WERI-Rb-1 (cell line): ENCODE results near the gene GP1BA.
A peak's percentile ranks its signal among the peaks of the same experiment; 100 is the strongest.

Experiments used
- DNase-seq: peaks from one replicate; pipeline ENCODE4 v3.0.0-alpha.2; 2020
- H3K27ac ChIP-seq: fragments of 250-450 bp; sonication (Bioruptor Pico); 2 replicates; pipeline ENCODE4 v1.5.1; 2020; ENCODE audit warnings: mild to moderate bottlenecking, moderate library complexity
- H3K27me3 ChIP-seq: fragments of 250-450 bp; sonication (Bioruptor Pico); 2 replicates; pipeline ENCODE4 v1.5.1; 2021; ENCODE audit warnings: mild to moderate bottlenecking, low read depth, moderate library complexity; ENCODE audit not compliant: insufficient read depth, severe bottlenecking
- H3K36me3 ChIP-seq: fragments of 250-450 bp; sonication (Bioruptor Pico); 2 replicates; pipeline ENCODE4 v1.5.1; 2020; ENCODE audit warnings: mild to moderate bottlenecking, moderate library complexity
- H3K4me3 ChIP-seq: 2 replicates; pipeline ENCODE4 v1.5.1; 2011; ENCODE audit warnings: low read depth, mild to moderate bottlenecking, control low read depth, low read length
- H3K9me3 ChIP-seq: fragments of 250-450 bp; sonication (Bioruptor Pico); 2 replicates; pipeline ENCODE4 v1.5.1; 2021; ENCODE audit warnings: mild to moderate bottlenecking, moderate library complexity; ENCODE audit not compliant: severe bottlenecking
- CTCF ChIP-seq: IDR thresholded peaks from 2 replicates; pipeline ENCODE4 v1.5.1; 2011; ENCODE audit warnings: low read depth, mild to moderate bottlenecking, control low read depth, inconsistent platforms, low read length

The GP1BA gene

DNA sequence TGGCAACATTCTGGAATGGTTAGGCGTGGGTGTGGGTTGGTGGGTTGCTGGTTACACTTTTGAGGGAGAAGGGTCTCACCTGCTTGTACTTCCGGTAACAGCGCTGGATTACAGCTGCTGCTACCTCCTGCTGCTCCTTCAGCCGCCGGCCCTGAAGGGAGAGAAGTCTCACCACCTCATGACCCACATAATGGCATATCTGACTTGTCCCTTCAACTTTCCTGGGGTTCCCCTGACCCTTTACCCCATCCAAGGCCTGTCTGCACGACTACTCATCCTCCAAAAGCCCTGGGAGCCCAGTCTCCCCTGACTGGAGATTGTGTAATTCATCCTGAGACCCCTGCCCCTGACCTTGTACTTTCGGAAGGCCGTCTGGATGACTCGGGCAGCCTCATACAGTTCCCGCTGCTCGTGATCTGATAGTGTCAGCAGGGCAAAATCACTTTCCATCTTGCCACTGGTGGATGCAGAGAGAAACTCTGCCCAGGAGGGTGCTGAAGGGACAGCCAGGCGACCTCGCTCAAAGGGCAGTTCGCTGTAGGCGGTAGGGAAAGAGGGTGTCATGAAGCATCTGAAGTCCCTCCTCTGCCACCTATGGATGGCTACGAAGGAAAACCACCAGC lies 37.6 kb downstream of the GP1BA start:
- no peak overlapping the region for H3K4me3 ChIP-seq

DNA sequence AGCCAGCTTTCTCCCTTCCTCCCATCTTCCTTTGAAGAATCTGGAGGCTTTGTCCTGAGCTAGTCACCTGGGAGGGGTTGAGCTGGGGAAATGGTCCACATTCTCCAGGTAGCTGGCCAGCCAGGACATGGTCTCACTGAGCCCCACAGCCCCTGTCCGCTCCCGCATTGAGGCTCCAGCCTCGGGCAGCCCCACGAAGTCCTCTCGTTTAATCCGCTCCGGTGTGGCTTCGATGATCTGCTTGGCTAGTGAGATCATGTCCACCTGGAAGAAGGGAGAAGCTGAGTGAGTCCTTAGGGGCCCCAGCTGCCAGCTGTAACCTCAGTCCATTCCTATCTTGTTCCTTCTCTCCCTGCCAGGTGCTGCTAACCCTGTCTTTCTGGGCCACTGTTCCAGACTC lies 38.2 kb downstream of the GP1BA start:
- no peaks in the 10 kb centered on the region for H3K9me3 ChIP-seq
- no peak overlapping the region for H3K4me3 ChIP-seq
- peaks cover 47% of the 10 kb centered on the region for H3K36me3 ChIP-seq
- DNase-seq = peak; percentile 65
- peak overlapping the region; percentile 91 for H3K27ac ChIP-seq
- no peak for TF ChIP-seq CTCF
- H3K27me3 ChIP-seq = no peaks in the 10 kb centered on the region

More for the DNA sequence above, 37.6 kb downstream of the GP1BA start:
- DNase-seq = no peak
- peaks cover 45% of the 10 kb centered on the region for H3K36me3 ChIP-seq
- no peaks in the 10 kb centered on the region for H3K9me3 ChIP-seq
- H3K27ac ChIP-seq = peak overlapping the region; percentile 91
- H3K27me3 ChIP-seq = no peaks in the 10 kb centered on the region
- no peak for TF ChIP-seq CTCF

DNA sequence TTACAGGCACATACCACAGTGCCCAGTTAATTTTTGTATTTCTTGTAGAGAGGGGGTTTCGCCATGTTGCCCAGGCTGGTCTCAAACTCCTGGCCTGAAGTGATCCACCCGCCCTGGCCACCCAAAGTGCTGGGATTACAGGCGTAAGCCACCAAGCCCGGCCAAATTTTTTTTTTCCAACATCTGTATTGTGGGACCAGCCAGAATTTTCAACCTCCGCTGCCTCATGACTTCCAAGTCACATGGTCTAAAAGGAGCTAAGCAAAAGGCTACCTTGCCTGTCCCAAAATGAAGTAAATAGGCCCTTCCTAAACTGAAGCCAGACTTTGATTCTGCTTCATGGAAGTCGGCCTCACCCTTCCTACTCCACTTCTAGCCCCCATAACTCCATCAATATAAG lies 39.7 kb downstream of the GP1BA start:
- H3K36me3 ChIP-seq = peaks cover 54% of the 10 kb centered on the region
- no peak for DNase-seq
- no peak overlapping the region for H3K27ac ChIP-seq
- TF ChIP-seq CTCF = no peak
- no peaks in the 10 kb centered on the region for H3K9me3 ChIP-seq
- H3K4me3 ChIP-seq = no peak overlapping the region
- H3K27me3 ChIP-seq = no peaks in the 10 kb centered on the region

DNA sequence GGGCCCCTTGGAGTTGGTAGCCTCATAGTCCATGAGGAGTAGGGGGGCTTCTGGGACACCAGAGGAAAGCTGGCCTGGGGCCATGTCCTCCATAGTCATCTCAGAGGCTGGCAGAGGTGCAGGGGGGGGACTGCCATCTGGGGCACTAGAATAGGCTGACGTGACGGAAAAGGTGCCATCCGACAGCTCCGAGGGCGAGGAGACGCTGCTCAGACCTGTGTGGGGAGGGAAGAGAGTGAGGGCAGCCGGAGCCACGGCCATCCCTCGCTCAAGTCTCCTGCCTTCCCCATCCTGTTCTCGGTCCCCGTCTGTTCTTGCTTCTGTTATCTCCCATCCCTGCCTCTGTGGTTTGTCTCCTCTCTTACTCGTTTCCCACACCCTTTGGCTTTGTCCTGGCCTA lies 40.2 kb downstream of the GP1BA start:
- no peak for DNase-seq
- TF ChIP-seq CTCF = no peak
- H3K27me3 ChIP-seq = no peaks in the 10 kb centered on the region
- H3K4me3 ChIP-seq = no peak overlapping the region
- H3K9me3 ChIP-seq = no peaks in the 10 kb centered on the region
- peaks cover 59% of the 10 kb centered on the region for H3K36me3 ChIP-seq
- no peak overlapping the region for H3K27ac ChIP-seq

GRCh38 chr17:4972752-4973151 lies 40.7 kb downstream of the GP1BA start:
- H3K27ac ChIP-seq = no peak overlapping the region
- no peak for TF ChIP-seq CTCF
- H3K4me3 ChIP-seq = no peak overlapping the region
- no peak for DNase-seq
- peaks cover 63% of the 10 kb centered on the region for H3K36me3 ChIP-seq
- H3K27me3 ChIP-seq = no peaks in the 10 kb centered on the region
- H3K9me3 ChIP-seq = no peaks in the 10 kb centered on the region
